T47D (cell line): ENCODE results near the gene COA1.
"Not testable (repeated sequence)": the region's sequence is repeated elsewhere in the genome, so short reads cannot be mapped to it uniquely, and the experiment has no call there.

Experiments
- DNase-seq, 2 experiments: peaks; one replicate each; pipeline versions ENCODE4 v3.0.0 to v3.0.0-alpha.2; 2011 to 2012; ENCODE audit warnings: low read depth in 1 of 2, low spot score in 1 of 2
- JUND ChIP-seq: IDR thresholded peaks from 2 replicates; pipeline ENCODE4 v1.6.1; 2012; ENCODE audit warnings: low read depth
- in situ Hi-C: cut with HindIII; loops from 2 replicates; pipeline ENCODE4 v1.10.0; 2016; ENCODE audit warnings: low sequenced_read_pairs, low pct_unique_long_range_greater_than_20kb

COA1 gene

DNA sequence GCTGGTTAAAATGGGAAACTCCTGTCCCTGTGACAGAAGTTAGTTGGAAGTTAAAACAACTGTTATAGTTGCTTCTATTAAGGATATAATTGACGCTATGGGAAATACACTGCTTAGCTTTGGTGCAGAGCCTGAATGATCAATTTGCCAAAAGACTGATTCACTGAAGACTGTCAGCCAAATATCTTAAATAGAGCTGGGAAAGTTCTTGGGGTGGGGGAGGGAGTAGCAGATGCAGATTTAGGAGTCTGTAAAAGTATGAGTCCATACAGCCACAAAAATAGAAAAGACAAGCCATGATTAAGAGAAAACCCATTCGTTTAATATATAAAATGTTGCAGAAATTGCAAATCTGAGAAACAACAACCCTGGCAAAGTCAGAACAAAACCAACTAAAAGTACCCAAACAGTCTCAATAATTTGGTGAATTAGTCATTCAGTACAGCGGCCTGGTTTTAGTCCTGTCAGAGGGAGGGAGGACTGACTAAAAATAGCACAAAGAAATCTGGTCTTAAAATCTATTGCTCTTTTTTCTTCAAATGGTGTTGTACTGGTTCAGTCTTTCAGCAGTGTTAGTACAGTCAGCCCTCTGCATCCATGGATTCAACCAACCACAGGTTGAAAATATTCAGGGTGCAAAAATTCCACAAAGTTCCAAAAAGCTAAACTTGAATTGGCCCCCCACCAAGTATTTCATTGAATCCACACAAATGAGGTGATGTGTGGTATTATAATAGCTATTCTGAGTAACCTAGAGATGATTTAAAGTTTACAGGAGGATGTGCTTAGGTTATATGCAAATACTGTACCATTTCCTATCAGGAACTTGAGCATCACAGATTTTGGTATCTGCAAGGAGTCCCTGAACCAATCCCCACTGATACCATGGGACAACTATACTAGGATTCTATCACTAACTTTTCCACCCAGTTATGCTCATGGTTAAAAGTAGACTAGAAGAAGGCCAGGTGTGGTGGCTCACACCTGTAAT, 116.4 kb downstream of the COA1 start:
- TF ChIP-seq JUND: no peak
- in situ Hi-C loops: no loop called here
- DNase-seq: no peak

- in situ Hi-C loops: no loop called here
- no peak for TF ChIP-seq JUND
- DNase-seq: no peak
Measured at GRCh38 chr7:43612128-43612527, 117.2 kb downstream of the COA1 start.

DNA sequence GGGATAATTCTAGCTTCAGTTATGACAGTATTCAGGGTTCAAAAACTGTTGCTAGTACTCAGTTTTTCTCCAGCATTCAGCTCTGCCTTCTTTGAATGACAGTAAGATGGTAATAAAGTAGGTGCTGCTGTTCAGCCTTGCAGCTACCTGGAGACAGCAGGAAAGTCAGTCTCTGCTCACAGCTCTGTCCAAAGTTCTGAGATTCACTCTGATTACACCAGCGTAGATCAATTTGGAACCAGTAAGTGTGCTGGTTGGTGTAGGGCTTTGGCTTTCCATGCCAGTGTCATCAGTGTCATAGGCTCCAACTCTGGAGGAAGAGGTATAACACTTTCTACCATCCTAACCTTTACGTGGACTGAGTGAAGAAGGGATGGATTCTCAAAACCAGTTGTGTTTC, 120.2 kb downstream of the COA1 start:
- DNase-seq: no peak
- TF ChIP-seq JUND: no peak
- in situ Hi-C loops: no loop called here

- TF ChIP-seq JUND: no peak
- in situ Hi-C loops: no loop called here
- DNase-seq: no peak
Measured at GRCh38 chr7:43604251-43604650, 125.1 kb downstream of the COA1 start.

- TF ChIP-seq JUND: no peak
- in situ Hi-C loops: no loop called here
- no peak for DNase-seq
Measured at GRCh38 chr7:43602256-43602655, 127.1 kb downstream of the COA1 start.

DNA sequence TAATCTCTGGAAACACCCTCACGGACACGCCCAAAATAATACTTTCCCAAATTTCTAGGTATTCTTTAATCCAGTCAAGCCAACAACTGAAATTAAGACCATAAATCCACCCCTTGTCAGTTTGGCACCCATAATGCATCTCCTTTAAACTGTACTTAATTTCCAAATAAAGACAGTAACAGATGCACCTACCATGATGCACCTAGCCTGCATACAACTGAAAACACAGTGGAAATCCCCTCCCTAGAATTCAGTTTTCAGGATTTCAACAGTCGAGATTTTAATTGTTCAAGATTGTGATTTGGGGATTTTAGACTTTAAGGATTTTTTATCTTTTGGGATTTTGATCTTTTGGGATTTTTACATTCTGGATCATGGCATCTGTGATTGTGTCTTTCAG, 129.3 kb downstream of the COA1 start:
- no peak for DNase-seq
- TF ChIP-seq JUND: no peak
- in situ Hi-C loops: no loop called here

DNA sequence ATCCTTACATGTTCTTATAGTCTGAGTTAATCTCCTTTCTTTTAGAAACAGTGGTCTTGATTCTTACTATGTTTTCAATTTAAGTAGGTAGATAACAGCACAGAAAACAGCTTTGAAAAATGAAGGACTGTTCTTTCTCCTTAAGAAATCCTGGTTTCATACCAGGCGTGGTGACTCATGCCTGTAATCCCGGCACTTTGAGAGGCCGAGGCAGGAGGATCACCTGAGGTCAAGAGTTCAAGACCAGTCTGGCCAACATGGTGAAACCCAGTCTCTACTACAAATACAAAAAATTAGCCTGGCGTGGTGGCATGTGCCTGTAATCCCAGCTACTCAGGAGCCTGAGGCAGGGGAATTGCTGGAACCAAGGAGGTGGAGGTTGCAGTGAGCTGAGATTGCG, 132.9 kb downstream of the COA1 start:
- DNase-seq, in situ Hi-C loops: not testable (repeated sequence)

- DNase-seq: no peak
- in situ Hi-C loops: no loop called here
Measured at GRCh38 chr7:43594020-43594419, 135.3 kb downstream of the COA1 start.

GRCh38 chr7:43593010-43593409, 136.3 kb downstream of the COA1 start:
- TF ChIP-seq JUND: no peak
- in situ Hi-C loops: no loop called here
- DNase-seq: no peak

More at GRCh38 chr7:43594020-43594419, 135.3 kb downstream of the COA1 start:
- no peak for TF ChIP-seq JUND

GRCh38 chr7:43592326-43592725, 137.0 kb downstream of the COA1 start:
- TF ChIP-seq JUND: no peak
- in situ Hi-C loops: no loop called here
- no peak for DNase-seq

GRCh38 chr7:43591558-43592180, 137.7 kb downstream of the COA1 start:
- in situ Hi-C loops: no loop called here
- TF ChIP-seq JUND: no peak
- DNase-seq: no peak

- no peak for DNase-seq
- in situ Hi-C loops: no loop called here
- TF ChIP-seq JUND: no peak
Measured at GRCh38 chr7:43590862-43591557, 138.3 kb downstream of the COA1 start.

DNA sequence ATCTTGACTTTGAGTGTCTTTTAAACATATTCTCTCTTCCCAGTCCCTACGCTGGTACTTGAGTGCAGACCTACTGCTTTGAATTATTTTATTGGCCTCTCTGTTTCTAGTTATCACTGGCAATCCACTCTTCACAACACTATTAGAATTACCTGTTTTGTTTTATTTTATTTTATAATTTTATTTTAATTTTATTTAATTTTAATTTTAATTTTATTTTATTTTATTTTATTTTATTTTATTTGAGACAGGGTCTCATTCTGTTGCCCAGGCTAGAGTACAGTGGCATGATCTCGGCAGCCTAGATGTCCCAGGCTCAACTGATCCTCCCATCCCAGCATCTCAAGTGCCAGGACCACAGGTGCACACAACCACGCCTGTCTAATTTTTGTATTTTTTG, 139.6 kb downstream of the COA1 start:
- no peak for DNase-seq
- TF ChIP-seq JUND: no peak
- in situ Hi-C loops: no loop called here
